DND-41 (cell line): ENCODE results near the gene PTGDR2.

Source experiments
- CTCF ChIP-seq: IDR thresholded peaks from 2 replicates; pipeline ENCODE4 v1.5.1; 2012; ENCODE audit warnings: borderline replicate concordance, low read length, moderate library complexity, mild to moderate bottlenecking; ENCODE audit not compliant: poor library complexity, severe bottlenecking; ENCODE audit errors: extremely low read depth
- EZH2 ChIP-seq: IDR thresholded peaks from 3 replicates; pipeline ENCODE4 v1.6.1; 2012; ENCODE audit warnings: borderline replicate concordance, low read depth, mild to moderate bottlenecking, moderate library complexity, low read length, inconsistent platforms; ENCODE audit not compliant: severe bottlenecking

DNA sequence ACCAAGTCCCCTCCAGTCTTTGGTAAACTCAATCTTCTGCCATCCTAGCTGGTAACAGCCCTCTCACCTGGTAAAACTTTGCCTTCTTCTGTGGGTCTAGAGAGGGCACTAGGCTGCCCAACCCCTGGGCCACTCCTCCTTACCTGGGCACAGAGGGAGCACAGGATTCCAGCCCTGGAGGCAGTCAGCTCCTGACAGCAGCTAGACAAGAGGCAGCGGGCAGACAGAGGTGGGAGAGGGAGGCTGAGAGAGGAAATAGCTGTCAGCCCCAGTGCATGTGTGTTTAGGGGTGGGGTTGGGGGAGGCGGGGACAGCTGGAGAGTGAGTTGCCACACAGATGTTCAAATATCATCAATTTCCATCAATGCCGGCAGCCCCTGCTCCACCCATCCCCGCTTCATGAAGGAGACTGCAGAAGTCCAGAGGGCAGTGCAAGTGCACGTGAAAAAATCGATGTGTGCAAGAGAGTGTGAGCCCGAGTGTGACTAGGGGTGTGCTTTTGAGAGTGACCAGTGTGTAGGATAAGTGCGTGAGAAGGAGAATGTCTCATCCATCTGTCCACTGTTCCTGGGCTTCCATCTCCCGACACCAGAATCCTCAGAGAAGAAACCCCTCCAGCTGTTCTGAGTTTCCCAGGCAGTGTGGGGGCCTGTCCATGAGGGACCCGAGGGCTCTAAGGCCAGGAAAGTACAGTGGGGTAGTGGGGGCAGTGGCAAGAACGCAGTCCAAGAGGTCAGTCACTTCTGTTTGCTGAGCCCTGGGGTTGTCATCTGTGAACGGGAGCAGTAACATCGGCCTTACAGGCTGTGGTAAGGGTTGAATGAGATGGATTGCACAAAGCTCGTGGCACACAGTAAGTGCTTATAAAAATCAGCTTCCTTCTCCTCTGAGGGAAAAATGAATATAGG lies at the start of gene PTGDR2:
- TF ChIP-seq CTCF (no peak), EZH2 (no peak)
